ENCODE measurements around the gene BSPRY. TPM values are rescaled to one million over a fixed set of nuclear protein-coding genes. Genes with fewer than 3 reads are reported as not detected.

BSPRY gene
- total and polyA plus RNA-seq, 2 of the 13 experiments (the other 11 are each of a cell fraction or from before 2014, with no cell fraction given) = 0.09 to 0.26 TPM

DNA sequence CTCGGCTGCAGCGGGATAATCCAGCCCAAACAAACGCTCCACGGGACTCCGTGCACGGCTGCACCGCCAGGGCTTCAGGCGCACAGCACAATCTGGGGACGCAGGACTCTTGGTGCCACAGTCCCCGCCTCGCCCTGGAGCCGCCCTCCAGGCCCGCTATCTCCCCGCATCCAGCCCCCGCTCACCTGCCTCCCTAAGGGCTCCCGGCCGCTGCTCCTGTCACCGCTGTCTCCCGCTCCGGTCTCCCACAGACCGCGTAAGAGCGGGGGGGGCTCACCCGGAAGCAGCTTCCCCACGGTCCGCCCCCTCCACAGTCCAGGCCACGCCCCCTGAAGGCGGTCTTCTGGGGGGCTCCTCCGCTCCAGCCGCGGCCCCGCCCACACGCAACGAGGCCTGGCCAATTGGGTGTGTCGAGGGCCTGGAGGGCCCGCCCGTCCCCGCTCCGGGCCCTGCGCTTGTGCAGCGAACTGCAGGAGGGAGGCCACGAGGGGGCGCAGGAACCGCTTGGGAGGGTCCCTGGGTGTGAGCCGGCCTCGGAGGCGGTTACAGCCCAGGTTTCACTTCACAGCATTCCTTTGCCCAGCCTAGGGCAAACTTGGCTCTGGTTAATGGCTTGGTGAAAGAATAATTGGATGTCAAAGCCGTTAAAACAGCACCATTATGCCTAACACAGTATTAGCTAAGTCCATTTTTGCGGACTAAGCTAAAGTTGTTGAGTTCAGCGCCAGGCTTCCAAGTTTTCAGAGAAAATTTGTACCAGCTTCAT, 51.9 kb downstream of the BSPRY start, which contains the start of gene ALAD (continued):
- TF ChIP-seq, protein P1, sequence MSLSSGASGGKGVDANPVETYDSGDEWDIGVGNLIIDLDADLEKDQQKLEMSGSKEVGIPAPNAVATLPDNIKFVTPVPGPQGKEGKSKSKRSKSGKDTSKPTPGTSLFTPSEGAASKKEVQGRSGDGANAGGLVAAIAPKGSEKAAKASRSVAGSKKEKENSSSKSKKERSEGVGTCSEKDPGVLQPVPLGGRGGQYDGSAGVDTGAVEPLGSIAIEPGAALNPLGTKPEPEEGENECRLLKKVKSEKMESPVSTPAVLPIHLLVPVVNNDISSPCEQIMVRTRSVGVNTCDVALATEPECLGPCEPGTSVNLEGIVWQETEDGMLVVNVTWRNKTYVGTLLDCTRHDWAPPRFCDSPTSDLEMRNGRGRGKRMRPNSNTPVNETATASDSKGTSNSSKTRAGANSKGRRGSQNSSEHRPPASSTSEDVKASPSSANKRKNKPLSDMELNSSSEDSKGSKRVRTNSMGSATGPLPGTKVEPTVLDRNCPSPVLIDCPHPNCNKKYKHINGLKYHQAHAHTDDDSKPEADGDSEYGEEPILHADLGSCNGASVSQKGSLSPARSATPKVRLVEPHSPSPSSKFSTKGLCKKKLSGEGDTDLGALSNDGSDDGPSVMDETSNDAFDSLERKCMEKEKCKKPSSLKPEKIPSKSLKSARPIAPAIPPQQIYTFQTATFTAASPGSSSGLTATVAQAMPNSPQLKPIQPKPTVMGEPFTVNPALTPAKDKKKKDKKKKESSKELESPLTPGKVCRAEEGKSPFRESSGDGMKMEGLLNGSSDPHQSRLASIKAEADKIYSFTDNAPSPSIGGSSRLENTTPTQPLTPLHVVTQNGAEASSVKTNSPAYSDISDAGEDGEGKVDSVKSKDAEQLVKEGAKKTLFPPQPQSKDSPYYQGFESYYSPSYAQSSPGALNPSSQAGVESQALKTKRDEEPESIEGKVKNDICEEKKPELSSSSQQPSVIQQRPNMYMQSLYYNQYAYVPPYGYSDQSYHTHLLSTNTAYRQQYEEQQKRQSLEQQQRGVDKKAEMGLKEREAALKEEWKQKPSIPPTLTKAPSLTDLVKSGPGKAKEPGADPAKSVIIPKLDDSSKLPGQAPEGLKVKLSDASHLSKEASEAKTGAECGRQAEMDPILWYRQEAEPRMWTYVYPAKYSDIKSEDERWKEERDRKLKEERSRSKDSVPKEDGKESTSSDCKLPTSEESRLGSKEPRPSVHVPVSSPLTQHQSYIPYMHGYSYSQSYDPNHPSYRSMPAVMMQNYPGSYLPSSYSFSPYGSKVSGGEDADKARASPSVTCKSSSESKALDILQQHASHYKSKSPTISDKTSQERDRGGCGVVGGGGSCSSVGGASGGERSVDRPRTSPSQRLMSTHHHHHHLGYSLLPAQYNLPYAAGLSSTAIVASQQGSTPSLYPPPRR (CRISPR knock-in tag; IDR thresholded peaks at IDR 0.05; ENCODE audit: borderline replicate concordance) = no peak
- no peak for TF ChIP-seq ZFYVE20 (CRISPR knock-in tag; IDR thresholded peaks at IDR 0.05; ENCODE audit: borderline replicate concordance, low read depth)
- no peak for TF ChIP-seq ZFP36L1 (CRISPR knock-in tag; IDR thresholded peaks at IDR 0.05)
- TF ChIP-seq ZNF317 (CRISPR knock-in tag; IDR thresholded peaks at IDR 0.05) = peak; percentile 61
- TF ChIP-seq PCBP1 (IDR thresholded peaks at IDR 0.05; ENCODE audit: borderline replicate concordance, low read depth, low read length) = no peak
- TF ChIP-seq ZSCAN20 (CRISPR knock-in tag; IDR thresholded peaks at IDR 0.05; ENCODE audit: borderline replicate concordance) = peak; percentile 46; the same call in 1 of the 2 replicates
- TF ChIP-seq MYNN (CRISPR knock-in tag; IDR thresholded peaks at IDR 0.05; ENCODE audit: low read depth) = no peak
- TF ChIP-seq KLF15 (CRISPR knock-in tag; IDR thresholded peaks at IDR 0.05; ENCODE audit: borderline replicate concordance) = peak; percentile 55; the same call in 1 of the 2 replicates
- TF ChIP-seq ZC3H13 (CRISPR knock-in tag; IDR thresholded peaks at IDR 0.05) = peak; percentile 51; the same call in 1 of the 2 replicates
- TF ChIP-seq ZNF235 (CRISPR knock-in tag; IDR thresholded peaks at IDR 0.05; ENCODE audit: borderline replicate concordance) = peak; percentile 31; the same call in 1 of the 2 replicates
- peak; percentile 86; the same call in 1 of the 2 replicates for TF ChIP-seq ZFP90 (CRISPR knock-in tag; IDR thresholded peaks at IDR 0.05; ENCODE audit: borderline replicate concordance)
- TF ChIP-seq MED13 (CRISPR knock-in tag; IDR thresholded peaks at IDR 0.05) = 0 out of 2 replicates have a peak, but pooled peaks have one; percentile 68
- TF ChIP-seq ZNF850 (CRISPR knock-in tag; conservative IDR thresholded peaks at IDR 0.05) = no peak
- TF ChIP-seq, protein P2, sequence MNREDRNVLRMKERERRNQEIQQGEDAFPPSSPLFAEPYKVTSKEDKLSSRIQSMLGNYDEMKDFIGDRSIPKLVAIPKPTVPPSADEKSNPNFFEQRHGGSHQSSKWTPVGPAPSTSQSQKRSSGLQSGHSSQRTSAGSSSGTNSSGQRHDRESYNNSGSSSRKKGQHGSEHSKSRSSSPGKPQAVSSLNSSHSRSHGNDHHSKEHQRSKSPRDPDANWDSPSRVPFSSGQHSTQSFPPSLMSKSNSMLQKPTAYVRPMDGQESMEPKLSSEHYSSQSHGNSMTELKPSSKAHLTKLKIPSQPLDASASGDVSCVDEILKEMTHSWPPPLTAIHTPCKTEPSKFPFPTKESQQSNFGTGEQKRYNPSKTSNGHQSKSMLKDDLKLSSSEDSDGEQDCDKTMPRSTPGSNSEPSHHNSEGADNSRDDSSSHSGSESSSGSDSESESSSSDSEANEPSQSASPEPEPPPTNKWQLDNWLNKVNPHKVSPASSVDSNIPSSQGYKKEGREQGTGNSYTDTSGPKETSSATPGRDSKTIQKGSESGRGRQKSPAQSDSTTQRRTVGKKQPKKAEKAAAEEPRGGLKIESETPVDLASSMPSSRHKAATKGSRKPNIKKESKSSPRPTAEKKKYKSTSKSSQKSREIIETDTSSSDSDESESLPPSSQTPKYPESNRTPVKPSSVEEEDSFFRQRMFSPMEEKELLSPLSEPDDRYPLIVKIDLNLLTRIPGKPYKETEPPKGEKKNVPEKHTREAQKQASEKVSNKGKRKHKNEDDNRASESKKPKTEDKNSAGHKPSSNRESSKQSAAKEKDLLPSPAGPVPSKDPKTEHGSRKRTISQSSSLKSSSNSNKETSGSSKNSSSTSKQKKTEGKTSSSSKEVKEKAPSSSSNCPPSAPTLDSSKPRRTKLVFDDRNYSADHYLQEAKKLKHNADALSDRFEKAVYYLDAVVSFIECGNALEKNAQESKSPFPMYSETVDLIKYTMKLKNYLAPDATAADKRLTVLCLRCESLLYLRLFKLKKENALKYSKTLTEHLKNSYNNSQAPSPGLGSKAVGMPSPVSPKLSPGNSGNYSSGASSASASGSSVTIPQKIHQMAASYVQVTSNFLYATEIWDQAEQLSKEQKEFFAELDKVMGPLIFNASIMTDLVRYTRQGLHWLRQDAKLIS (CRISPR knock-in tag; IDR thresholded peaks at IDR 0.05) = no peak
- TF ChIP-seq ZSCAN25 (CRISPR knock-in tag; IDR thresholded peaks at IDR 0.05) = no peak; the same call in 1 of the 2 replicates
- TF ChIP-seq E2F5 (CRISPR knock-in tag; conservative IDR thresholded peaks at IDR 0.05) = no peak
